ENCODE data around the gene SLC6A15. TPM values are rescaled to one million over a fixed set of nuclear protein-coding genes. Genes with fewer than 3 reads are reported as not detected.

The SLC6A15 gene

Small RNA genes within 50 kb of the gene (small RNA-seq; reads per million reads assigned to genes)
- gene AC128657.1 (ENCODE audit: low read depth): not detected

Measured in mesenchymal stem cell (in vitro differentiated cells and primary cell).